ENCODE results near the gene TMEM179.

TMEM179 gene

DNA sequence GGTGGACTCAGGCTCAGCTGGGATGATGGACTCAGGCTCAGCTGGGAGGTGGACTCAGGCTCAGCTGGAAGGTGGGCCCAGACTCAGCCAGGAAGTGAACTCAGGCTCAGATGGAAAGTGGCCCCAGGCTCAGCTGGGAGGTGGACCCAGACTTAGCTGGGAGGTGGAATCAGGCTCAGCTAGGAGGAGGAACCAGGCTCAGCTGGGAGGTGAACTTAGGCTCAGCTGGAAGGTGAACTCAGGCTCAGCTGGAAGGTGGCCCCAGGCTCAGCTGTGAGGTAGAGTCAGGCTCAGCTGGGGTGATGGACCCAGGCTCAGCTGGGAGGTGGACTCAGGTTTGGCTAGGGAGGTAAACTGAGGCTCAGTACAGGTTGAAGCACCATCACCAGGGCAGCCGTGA, 46.8 kb downstream of the TMEM179 start:
- Mint-ChIP-seq H3K27me3 (no peaks in the 10 kb centered on the region), H3K4me1 (no peaks in the 10 kb centered on the region), H3K27ac (no peak overlapping the region), H3K9me3 (no peaks in the 10 kb centered on the region), H3K36me3 (ENCODE audit: low read depth) (no peaks in the 10 kb centered on the region), H3K4me3 (no peak overlapping the region)
- no peak for ATAC-seq
- no peak for DNase-seq

DNA sequence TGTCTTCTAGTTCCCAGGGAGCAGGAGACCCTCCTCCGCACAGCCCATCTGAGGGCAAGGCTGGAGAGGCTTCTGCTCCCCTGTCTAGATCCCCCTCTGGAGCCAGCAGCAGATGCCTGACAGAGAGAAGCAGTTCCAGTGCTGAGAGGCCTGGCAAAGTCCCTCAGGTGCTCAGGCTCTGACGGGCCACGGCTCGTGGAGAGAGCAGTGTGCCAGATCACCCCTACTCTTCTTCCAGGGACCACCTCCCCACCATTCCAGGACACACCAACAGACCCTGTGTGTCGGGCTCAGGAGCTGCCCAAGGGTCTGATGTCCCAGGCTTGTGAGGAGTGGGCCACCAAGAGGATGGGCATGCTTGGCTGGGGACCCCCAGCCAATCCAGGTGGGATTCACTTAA, 47.5 kb downstream of the TMEM179 start:
- ATAC-seq: no peak
- Mint-ChIP-seq H3K27ac (no peak overlapping the region), H3K27me3 (no peaks in the 10 kb centered on the region), H3K4me1 (no peaks in the 10 kb centered on the region), H3K36me3 (ENCODE audit: low read depth) (no peaks in the 10 kb centered on the region), H3K9me3 (no peaks in the 10 kb centered on the region), H3K4me3 (no peak overlapping the region)
- DNase-seq: no peak

DNA sequence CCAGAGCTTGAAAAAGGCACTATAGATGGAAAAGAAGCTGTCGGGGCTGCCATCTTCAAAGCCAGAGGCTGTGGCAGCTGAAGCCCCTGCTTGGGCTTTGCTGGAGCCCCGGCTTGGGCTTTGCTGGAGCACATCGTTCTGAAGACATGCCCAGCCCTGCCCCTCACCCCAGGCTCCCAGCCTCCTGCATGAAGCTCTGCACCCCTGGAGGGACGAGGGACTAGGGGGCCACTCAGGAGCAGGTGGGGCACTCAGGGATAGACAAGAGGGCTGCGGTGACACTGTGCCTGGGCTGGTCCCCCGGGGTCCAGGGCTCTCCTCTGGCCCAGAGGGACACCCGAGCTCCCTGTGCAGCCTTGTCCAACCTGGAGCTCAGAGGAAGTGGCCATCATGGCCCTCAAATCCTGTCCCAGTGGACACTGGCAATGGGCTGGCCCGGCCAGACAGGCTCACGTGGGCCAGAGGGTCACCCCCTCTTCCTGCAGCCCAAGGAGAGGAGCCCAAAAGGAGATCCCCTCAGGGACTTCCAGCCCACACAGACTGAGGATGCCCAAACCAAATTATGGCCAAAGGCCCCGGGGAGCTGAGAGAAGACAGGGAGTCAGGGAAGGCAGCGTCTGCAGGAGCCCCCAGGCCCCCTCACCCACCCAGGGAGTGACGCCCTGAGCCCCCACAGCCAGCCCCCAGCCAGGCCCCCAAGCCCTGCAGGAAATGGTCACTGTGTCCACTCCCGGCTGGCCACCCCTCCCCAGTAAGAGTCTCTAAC, 48.1 kb downstream of the TMEM179 start:
- ATAC-seq: no peak
- no peaks in the 10 kb centered on the region for H3K27me3 Mint-ChIP-seq

DNA sequence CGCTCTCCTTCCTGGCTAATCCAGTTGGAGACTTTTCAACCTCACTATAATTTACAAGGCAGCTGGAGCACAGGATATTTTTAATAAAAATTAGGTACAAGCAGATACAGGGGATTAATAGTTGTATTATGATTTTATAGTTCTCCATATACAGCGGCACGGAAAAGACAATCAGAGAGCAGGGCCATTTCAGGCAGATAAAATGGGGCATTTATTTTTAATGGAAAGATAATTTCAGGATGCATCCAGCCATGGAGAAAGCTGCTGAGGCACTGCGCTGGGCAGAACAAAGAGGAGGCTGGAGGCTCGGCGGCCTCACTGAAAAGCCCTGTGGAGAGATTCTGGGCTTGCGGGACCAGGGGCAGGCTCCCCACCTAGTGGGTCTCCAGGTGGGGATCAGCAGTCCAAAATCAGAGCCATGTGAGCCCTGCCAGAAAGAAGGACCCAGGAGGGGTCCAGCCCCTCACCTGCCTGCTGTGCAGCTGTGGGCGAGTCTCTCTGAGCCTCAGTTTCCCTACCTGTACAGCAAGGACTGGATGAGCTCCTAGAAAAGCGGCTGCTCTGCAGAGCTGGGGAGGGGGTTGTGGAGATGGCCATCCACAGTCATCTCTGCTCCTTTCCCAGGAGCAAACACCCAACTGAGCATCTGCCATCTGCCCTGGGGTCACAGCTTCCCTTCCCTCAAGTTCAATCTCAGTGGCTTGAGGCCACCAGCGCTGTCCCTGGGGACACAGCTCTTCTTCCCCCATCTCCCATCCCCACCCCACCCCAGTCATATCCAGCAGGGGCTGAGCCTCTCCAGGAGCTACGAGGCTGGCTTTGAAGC, 48.9 kb downstream of the TMEM179 start:
- no peak for ATAC-seq
- Mint-ChIP-seq H3K4me1 (no peaks in the 10 kb centered on the region), H3K36me3 (ENCODE audit: low read depth) (no peaks in the 10 kb centered on the region), H3K27me3 (no peaks in the 10 kb centered on the region), H3K9me3 (no peaks in the 10 kb centered on the region), H3K27ac (no peak overlapping the region), H3K4me3 (no peak overlapping the region)
- DNase-seq: no peak

More for the DNA sequence above, 48.1 kb downstream of the TMEM179 start:
- H3K4me1 Mint-ChIP-seq: no peaks in the 10 kb centered on the region
- no peaks in the 10 kb centered on the region for H3K9me3 Mint-ChIP-seq
- H3K4me3 Mint-ChIP-seq: no peak overlapping the region
- no peak overlapping the region for H3K27ac Mint-ChIP-seq
- H3K36me3 Mint-ChIP-seq (ENCODE audit: low read depth): no peaks in the 10 kb centered on the region
- DNase-seq: no peak

DNA sequence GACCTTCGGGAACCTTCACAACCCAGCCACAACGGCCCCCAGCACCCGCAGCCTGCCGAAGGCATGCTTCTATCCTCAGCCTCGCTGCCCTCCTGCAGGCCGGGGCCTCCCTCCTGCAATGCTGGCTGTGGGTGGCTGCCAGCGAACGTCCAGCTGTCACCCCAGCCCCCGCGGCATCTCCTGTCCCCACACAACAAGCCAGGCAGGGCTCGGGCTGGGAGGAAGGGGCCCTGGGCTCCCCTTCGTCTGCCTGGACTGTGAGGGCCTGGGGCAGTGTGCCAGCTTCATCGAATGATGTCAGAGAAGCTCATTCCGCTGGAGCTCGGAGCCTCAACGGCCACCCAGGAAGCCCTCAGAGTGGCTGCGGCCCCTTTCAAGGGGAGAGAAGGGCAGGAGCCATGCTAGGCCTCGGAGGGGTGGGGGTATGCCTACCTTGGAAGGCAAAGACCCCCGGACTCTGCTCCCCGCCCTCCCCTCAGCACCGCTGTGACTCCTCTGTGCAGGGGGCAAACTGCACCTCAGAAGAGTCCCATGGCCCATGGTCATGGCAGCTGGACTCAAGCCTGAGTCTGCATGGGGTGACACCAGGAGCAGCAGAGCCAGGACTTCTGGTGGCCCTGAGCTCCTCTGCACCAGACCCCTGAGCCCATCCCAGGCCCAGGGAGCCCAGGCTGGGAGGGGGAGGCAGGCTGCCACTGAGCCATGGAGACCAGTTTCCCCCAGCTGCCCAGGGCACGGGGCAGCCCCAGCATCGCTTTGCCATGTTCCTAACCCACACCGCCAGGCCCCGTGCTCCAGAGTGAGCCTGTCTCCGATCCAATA, 49.8 kb downstream of the TMEM179 start:
- Mint-ChIP-seq H3K36me3 (ENCODE audit: low read depth) (no peaks in the 10 kb centered on the region), H3K27me3 (no peaks in the 10 kb centered on the region), H3K4me1 (no peaks in the 10 kb centered on the region), H3K9me3 (no peaks in the 10 kb centered on the region), H3K27ac (no peak overlapping the region), H3K4me3 (no peak overlapping the region)
- ATAC-seq: no peak
- no peak for DNase-seq

DNA sequence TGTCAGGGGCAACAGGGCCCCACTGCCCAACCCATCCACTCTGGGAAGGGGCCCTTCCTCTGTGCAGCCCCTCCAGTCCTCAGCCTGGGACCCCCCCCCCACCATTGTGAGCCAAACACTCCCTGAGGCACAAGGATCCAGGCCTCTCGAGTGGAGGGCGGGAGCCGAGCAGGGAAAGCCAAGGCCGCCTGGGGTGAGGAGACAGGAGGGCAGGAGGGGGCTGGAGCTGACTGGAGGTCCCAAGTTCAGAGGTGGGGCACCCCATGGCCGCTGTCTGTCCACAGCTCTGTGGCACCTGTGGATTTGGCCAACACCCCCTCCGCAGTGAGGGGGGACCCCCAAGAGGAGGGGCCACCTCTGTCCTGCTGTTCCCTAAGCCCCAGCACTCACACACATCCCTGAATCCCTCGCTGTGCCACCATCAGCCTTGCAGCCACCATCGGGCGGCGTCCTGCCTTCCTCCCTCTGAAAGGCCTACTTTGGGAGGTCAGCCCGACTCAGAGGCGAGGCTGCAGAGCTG, 50.4 kb downstream of the TMEM179 start:
- no peaks in the 10 kb centered on the region for H3K36me3 Mint-ChIP-seq (ENCODE audit: low read depth)
- no peak for ATAC-seq
- no peaks in the 10 kb centered on the region for H3K9me3 Mint-ChIP-seq
- no peak for DNase-seq
- no peak overlapping the region for H3K4me3 Mint-ChIP-seq
- no peaks in the 10 kb centered on the region for H3K27me3 Mint-ChIP-seq
- H3K27ac Mint-ChIP-seq: no peak overlapping the region
- no peaks in the 10 kb centered on the region for H3K4me1 Mint-ChIP-seq

DNA sequence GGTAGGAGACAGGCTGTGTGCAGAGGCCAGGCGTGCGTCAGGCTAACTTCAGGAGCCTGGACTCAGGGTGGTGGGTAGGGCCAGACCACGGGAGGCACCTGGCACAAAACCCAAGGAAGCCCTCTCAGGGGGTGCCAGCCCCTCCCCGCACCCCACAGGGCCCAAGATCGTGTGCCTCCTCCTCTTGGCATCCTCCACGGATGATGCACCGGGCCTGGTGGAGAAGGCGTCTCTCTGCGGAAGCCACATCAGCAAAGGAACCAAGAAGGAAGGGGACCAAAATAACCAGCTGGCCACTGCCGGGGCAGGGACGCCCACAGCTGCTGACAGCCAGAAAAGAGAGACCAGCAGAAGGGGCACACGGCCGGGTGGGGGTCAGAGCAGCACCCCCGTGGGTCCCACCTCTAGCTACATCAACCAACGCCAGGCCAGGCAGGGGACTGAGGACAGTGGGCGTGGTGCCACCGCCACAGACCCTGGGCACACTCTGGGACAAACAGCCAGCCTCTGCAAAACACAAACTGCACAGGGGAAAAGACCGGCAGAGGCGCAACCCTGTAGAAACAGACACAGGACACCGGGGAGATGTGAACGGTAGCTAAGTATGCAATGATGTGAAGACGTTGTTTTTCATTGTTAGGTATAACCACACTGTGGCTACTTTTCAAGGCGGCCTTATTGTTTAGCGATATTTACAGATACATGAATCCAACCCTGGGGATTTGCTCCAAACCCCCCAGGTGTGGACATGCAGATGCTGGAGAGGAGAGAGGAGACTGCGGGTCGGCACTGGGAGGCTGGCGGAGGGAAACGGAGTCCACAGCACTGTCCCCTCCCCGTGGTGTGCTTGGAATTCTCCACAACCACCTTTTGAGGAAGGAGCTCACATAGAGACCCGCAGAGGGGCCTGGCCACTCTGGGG, 51.1 kb downstream of the TMEM179 start:
- no peak overlapping the region for H3K4me3 Mint-ChIP-seq
- no peak for DNase-seq
- no peak for ATAC-seq
- no peaks in the 10 kb centered on the region for H3K36me3 Mint-ChIP-seq (ENCODE audit: low read depth)
- H3K27me3 Mint-ChIP-seq: no peaks in the 10 kb centered on the region
- H3K4me1 Mint-ChIP-seq: no peaks in the 10 kb centered on the region
- H3K27ac Mint-ChIP-seq: no peak overlapping the region
- H3K9me3 Mint-ChIP-seq: no peaks in the 10 kb centered on the region

DNA sequence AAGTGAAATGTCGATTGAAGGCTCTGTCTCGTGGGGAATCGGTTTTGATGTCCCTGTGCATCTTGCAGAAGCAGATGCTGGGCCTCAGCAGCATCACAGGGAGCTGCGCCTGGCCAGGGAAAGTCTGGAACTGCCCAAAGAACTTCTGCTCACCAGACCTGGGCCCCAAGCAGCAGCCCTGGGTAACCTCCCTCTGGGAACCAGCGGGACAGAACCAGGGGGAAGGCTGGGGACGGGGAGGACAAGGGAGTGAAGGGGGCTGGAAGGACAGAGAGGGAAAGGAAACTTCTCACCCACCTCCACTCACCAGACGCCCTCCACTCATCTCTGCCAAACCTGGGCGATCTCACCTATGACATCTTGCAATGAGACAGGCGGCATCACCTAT, 51.8 kb downstream of the TMEM179 start:
- Mint-ChIP-seq H3K4me1 (no peaks in the 10 kb centered on the region), H3K27me3 (peaks cover 2% of the 10 kb centered on the region), H3K27ac (no peak overlapping the region), H3K36me3 (ENCODE audit: low read depth) (no peaks in the 10 kb centered on the region), H3K9me3 (no peaks in the 10 kb centered on the region), H3K4me3 (no peak overlapping the region)
- ATAC-seq (no peak), DNase-seq (no peak)

DNA sequence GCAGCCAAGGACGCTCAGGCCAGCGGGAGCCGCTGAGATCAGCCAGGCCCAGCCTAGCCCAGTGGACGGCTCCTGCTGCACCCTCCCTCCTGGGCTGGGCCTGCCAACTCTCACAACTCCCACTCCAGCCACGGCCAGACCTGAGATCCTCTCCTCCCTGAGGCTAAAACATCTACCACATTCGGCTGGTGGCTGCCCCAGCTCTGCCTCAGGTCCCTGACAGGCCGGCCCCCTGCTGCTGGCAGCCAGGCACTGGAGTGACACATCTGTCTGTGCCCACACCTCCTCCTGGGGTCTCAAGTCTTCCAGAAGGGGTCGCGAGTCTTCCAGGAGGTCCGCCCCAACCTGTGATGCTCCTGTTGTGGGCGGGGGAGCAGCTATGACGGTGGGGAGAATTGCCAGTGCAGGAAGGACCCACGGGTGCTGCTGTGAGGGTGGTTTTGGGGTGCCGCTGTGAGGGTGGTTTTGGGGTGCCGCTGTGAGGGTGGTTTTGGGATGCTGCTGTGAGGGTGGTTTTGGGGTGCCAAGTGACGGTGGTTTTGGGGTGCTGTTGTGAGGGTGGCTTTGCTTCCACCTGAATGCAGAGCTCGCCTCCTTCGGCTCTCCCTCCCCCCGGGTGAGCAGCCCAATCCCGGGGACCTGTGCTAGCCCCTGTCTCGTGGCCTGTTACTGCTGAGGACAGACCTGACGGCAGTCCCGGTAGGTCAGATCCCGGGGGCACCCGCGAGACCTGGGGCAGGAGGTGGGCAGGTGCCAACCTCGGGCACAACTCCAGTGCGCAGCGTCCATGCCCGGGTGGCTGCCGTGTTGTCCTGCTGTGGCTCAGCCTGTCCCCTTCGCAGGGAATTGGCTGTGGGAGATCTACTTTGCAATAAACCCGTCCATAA, 52.5 kb downstream of the TMEM179 start:
- Mint-ChIP-seq H3K9me3 (no peaks in the 10 kb centered on the region), H3K4me3 (no peak overlapping the region), H3K36me3 (ENCODE audit: low read depth) (no peaks in the 10 kb centered on the region), H3K27ac (no peak overlapping the region), H3K27me3 (peaks cover 4% of the 10 kb centered on the region), H3K4me1 (no peaks in the 10 kb centered on the region)
- DNase-seq (no peak), ATAC-seq (no peak)

DNA sequence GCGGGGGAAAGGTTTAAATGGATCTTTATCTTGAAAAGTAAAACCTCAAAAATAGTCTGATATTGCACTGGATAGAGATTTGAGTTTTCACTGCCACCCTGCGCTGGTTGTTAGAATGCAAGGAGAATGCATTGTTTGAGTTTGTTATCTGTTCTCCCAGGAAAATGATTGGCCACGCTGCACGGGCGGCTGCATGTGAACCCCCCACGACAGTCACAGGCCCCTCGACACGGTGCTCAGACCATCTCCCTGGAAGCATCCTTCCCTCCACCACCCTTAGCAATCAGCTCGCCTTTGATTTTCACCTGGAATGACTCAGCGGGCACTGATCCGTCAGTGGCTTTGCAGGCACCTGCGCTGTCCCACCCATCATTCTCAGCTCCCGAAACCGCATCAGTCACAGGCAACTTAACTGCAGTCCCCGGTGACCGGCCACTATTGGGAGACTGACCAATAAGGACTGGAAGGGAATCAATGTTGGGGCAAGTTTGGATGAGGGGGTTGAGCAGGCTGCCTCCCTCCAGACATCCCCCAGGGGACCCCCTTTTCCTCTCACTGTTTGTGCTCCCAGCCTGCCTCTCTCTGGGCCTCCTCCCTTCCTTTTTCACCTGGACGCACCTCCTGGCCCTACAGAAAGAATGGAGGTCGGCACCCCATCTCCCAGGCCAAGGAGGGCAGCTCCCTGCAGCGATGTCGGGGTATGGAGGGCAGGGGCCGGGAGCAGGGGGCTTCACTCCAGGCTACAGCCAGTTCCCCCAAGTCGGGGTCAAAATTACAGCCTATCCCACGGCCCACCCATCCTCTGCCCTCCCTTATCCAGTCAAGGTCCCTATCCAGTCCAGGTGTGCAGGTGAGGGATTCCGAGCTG, 53.5 kb downstream of the TMEM179 start:
- no peaks in the 10 kb centered on the region for H3K36me3 Mint-ChIP-seq (ENCODE audit: low read depth)
- H3K9me3 Mint-ChIP-seq: no peaks in the 10 kb centered on the region
- H3K4me1 Mint-ChIP-seq: no peaks in the 10 kb centered on the region
- ATAC-seq (no peak), DNase-seq (no peak)
- H3K4me3 Mint-ChIP-seq: no peak overlapping the region
- H3K27ac Mint-ChIP-seq: no peak overlapping the region
- H3K27me3 Mint-ChIP-seq: peaks cover 5% of the 10 kb centered on the region

DNA sequence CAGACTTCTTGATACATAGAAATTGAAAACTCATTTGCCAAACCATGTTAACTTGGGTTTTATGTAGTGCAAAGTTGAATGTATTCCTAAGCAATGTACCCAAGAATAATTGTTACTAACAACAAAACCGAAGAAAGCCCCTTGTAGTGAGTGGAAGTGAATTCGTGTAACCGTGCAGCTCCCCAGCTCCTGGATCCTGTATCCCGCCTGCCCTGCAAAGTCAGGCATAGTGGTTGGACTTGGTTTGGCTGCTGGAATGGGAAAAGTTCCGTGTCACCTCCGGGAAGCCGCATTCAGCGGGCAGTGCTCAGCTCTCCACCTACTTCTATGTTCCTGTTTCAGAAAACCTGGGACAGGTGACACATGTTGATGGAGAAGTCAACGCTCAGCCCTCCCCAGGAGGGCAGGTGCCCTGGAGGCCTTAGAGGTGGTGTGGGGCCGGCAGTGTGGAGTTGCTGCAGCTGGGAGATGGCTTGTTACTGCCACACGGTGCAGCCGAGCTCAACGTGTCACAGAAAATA, 54.2 kb downstream of the TMEM179 start:
- no peaks in the 10 kb centered on the region for H3K36me3 Mint-ChIP-seq (ENCODE audit: low read depth)
- ATAC-seq: no peak
- H3K27me3 Mint-ChIP-seq: peaks cover 5% of the 10 kb centered on the region
- no peaks in the 10 kb centered on the region for H3K9me3 Mint-ChIP-seq
- no peak overlapping the region for H3K4me3 Mint-ChIP-seq
- no peak overlapping the region for H3K27ac Mint-ChIP-seq
- DNase-seq: no peak
- H3K4me1 Mint-ChIP-seq: no peaks in the 10 kb centered on the region
